CD4-positive, alpha-beta T cell treated with Interleukin-15 for 1 hour (primary cell): Measurements from ENCODE around the gene SHISA5.
"Not testable (repeated sequence)": the region's sequence is repeated elsewhere in the genome, so short reads cannot be mapped to it uniquely, and the experiment has no call there.

Experiments
- DNase-seq: peaks from one replicate; pipeline ENCODE4 v3.0.0-alpha.2; 2020

Gene SHISA5, protein sequence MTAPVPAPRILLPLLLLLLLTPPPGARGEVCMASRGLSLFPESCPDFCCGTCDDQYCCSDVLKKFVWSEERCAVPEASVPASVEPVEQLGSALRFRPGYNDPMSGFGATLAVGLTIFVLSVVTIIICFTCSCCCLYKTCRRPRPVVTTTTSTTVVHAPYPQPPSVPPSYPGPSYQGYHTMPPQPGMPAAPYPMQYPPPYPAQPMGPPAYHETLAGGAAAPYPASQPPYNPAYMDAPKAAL

DNA sequence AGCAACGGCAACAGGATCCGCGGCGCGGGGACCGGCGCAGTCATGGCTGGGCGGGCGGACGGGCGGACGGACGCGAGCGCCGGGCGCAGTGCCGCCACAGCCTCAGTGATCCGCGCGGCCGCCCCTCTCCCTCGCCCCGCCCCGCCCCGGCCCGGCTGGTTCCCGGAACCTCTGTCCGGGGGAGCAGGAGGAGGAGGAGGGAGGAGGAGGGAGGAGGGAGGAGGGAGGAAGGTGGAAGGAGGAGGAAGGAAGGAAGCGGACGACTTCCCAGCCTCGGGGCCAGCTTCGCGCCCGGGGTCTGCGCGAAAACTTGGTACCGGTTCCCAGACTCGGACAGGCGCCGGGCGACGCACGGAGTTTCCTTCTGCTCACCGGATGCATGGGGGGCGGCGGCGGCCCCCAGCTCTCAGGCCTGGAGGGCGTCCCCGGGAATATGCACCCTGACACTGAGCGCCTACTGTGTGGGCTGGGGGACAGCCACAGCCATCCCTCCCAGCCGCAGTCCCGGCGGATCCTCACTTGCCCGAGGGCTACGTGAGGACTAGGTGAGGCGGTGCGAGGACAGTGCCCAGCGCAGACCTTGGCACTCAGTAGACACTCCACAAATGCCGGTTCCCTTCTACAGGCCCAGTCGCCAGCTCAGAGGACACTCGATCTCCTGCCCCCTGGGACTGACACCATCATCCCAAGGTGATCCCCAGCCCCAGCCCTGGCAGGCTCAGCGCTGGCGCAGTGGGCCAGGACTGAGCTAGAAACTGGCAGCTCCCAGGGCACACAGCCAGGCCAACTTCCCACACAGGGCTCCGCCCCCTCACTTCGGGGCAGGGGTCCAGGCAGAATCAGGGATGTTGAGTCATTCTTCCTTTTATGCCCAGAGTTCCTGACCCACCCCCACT, at the start of gene SHISA5:
Gene SHISA5 (minus strand): TSS at position 124 of the 896 bp plus-strand sequence. CDS start 80 bp downstream, at position 44.
- DNase-seq: peak; percentile 49

DNA sequence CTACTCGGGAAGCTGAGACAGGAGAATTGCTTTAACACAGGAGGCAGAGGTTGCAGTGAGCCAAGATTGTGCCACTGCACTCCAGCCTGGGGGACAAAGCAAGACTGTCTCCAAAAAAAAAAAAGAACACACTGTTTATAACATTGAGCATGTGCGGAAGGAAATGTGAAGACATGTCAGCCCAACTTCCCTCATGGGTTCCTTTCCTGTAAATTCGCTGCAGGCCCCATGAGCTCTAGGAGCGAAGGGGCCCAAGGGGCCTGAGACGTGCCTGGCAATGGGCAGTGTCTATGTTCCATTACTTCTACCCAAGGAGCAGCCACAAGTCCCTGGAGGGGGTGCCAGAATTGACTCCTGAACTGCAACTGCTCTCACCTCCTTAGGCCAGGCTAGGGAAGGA, 49.4 kb upstream of the SHISA5 start:
- DNase-seq: no peak

DNA sequence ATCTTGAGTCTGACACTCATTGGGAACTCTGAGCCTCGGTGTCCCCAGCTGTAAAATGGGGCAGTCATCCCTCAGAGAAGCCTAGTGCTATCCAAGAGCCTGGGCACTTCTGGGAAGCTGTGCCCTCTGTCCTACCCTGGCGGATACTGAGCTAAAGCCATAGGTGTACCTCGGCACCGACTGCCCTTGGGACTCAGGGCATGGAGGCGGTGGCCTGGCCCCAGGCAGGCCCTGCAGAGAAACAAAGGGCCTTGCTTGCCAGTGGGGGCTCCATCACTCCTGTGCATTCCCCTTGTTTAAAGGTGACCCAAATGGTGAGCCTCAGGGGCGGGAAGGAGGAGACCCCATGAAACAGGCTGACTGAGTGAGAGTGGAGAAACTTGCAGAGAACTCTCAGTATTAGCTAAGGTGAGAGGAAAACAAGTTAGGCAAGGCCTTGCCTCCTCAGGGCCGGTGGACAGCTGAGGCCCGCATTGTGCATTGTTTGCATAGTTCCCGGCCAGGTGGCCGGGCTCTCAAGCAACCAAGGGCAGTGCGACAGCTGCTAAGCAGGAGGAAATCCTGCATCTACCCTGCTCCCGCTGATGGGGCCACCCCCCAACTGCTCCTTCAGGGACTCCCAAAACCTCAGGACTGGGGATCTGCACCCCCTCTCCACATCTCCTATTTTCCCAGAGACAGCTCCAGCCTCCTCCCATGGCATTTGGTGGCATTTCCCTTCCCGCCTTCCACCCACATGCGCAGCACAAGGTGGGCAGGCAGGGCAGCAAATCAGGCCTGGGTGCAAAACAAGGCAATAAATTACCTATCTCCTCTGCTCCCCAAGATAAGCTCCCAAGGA, 48.4 kb upstream of the SHISA5 start:
- DNase-seq: no peak

DNA sequence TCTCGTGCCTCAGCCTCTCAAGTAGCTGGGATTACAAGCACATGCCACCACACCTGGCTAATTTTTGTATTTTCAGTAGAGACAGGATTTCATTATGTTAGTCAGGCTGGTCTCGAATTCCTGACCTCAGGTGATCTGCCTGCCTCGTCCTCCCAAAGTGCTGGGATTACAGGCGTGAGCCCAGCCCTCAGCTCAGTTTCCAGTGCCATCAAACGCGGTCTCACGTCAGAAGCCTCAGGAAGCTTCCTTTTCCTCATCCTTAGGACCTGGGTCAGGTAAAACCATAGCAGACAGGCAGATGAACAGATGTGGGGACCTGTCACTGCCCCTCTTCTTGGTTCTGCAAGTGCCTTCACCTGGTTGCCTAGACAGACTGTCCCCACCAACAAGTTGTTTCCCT, 47.7 kb upstream of the SHISA5 start:
- DNase-seq: not testable (repeated sequence)

DNA sequence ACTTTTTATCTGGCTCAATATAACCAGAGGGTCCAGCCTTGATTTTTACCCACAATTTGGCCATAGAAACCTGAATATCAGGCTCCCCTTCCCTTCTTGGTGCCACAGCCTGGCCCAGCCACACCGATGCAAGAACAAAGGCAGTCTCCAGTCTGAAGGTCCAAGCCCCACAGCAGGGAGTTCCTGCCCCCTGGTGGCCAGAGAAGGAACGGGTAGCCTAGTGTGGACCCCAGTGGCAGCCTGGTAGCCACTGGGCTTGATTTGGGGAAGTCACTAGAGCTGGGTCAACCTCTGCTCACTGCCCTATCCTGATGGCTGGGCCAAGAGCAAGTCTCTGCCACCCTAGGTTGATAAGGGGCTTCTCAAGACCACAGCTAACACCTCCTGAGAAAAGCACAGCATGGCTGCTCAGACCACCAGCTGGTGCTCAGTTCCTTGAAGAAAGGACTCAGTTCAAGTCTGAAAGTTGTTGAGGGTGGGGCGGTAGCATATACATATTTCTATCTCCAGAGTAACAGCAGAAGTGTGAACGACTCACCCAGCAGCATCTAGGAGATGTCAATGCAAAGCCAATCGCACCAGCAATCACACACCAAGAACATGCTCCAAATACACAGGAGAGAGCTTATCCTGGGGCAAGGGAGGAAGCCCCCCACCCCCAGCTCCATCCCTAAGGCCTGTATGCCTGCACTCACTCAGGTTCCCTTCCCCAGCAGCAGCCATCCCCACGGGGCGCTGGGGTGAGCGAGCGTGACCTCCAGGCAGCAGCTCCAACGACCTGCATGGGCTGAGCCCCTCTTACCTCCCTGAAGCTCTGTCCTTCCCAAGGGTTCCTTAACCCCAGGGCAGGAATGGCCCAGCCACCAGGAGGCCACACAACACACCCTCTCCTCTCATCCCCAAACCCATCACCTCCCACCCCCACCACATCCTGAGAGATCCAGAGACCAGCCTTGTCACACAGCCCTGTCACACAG, 45.0 kb upstream of the SHISA5 start:
- DNase-seq: peak; percentile 81

DNA sequence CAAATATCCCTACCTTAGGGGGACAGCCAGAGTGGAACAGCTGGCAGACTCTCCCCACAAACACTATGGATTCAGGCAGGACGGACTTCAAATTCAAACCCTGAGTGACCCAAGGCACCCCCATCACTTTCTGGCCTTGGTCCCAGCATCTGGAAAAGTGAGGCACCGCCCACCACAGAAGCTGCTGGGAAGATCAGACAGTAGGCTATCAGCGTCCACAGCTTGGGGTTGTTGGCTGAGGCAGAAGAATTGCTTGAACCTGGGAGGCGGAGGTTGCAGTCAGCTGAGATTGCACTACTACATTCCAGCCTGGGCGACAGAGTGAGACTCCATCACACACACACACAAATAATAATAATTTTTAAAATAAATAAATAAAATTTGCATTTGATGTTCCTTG, 44.2 kb upstream of the SHISA5 start:
- no peak for DNase-seq

DNA sequence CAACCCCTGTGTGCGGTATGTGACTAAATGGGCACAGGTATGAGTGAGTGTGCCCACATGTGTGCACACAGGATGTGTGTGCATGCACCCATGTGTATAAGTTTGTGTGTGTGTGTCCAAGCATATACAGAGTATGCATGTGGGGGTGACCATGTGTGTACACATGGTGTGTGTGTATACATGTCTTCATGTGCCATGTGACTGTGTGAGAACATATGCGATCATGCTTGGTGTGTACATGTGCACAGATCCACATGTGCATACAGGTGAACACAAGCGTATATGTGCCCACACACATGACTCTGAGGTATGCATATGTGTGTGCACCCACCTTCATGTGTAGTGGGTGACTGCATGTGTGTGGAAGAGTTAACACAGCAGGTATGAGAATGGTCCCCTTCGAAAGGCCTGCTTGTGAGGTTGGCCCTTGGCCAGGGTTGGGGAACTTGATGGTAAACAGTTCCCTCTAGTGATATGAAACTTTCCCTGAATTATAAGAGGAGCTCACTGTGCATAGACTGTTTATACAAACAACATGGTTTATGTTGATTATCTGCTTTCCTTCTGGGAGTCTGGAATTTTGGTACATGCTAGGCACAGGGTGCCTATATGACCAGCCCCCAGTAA, 42.3 kb upstream of the SHISA5 start:
- DNase-seq: no peak

DNA sequence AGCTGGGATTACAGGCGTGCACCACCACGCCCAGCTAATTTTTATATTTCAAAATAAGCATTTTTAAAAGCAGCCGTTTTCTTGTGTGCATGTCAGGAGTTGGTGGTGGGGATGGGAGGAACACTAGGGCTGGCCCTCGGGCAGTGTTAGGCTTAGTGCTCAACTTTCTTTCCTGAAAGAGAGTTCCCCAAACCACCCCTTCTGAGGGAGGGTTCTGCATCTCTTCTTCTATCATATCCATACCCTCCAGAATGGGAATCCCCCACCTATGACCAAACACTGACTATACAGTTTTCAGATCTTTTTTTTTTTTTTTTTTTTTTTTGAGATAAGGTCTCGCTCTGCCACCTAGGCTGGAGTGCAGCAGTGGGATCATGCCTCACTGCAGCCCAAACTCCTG, 40.2 kb upstream of the SHISA5 start:
- DNase-seq: no peak

DNA sequence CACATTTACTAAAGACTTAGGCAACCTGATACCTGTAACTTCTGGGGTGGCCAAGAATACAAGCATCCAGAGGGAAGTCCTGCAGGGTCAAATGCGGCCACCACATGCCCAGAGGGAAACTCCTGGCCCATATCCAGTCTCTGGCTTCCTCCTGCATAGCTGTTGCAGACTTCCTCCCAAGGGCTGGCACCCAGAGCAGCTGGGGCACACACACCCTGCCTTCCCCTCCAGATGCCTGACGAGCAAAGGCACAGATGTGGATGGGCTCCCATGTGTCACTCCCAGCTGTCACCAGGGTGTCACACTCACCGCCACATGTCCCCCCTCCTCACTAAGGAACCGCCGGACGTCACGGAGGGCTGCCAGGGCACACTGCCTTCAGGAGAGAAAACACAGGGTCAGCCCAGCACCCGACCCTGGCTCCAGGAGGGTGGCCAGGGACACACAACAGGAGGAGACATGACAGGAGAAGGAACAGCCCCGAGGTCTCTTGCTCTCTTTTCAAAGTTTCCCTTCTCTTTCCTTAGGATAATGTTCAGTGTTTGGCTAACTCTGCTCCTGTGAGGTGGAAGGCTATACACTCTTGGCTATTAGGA, 39.4 kb upstream of the SHISA5 start:
- DNase-seq: peak; percentile 43

DNA sequence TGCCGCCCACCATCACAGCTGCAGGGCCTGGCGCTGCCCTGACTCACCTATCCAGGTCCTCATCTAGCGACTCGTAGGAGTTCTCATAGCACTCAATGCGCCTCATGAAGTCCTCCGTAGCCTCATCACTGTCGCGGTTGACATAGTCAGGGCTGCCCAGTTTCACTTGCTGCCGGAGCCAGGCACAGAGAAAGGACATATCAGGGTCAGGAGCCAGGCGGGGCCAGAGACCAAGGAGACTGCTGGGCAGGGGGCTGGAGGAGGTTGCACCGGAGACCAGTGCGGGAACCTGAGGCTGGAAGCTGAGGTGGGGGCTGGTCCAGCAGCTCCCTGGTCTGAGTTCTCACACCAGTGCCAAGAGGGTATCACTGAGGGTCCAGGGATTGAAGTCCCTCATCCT, 34.5 kb upstream of the SHISA5 start:
- no peak for DNase-seq

DNA sequence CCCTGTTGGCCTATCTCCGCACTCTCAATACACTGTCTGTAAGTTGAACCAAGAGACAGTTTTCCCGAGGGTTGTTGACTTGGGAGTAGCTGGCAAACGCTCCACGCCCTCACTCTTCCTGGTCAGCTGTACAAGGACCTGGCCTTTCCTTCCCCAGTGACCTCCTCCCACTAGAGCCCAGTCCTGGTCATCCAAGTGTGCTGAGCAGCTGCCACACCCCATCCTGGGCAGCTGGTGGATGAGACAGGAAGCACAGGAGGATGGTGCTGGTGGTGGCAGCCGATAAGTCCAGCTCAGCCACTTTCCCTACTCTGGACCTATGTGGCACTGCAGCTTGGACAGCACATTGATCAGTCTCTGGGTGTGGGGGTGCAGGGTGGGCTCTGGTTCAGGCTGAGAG, 32.8 kb upstream of the SHISA5 start:
- DNase-seq: no peak

DNA sequence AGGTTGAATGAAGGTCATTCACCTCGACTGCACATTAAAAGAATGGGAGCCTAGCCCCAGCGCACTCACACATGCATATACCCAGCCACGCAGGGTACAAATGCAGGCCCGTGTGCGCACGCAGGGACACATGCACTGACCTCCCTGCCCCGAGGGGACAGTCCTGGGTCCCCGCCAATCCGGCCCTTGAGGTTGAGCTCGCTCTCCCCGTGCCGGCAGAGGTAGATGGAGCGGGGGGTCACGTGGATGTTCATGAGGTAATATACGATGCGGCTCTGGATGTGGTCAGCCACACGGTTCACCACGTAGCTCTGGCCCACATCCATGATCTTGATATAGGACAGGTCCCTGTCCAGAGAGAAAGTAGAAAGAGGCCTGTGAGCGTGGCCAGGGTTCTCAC, 32.1 kb upstream of the SHISA5 start:
- no peak for DNase-seq

DNA sequence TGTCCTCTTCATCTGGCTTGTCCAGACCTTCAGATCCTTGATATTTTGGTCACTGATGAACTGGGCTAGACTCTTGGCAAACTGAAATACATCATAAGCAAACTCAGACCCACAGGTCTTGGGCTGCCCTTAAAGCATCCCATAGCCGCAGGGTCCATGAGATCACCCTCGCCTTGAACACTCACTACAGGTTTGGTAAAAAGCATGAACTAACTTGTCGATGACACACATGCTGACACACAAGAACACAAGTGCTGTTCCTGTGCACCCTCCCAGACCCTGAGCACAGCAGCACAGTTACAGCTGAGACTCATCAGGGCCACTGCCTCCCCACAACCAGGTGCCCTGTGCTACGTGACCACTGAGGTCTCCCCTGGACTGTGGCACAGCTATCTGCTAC, 31.6 kb upstream of the SHISA5 start:
- DNase-seq: no peak

DNA sequence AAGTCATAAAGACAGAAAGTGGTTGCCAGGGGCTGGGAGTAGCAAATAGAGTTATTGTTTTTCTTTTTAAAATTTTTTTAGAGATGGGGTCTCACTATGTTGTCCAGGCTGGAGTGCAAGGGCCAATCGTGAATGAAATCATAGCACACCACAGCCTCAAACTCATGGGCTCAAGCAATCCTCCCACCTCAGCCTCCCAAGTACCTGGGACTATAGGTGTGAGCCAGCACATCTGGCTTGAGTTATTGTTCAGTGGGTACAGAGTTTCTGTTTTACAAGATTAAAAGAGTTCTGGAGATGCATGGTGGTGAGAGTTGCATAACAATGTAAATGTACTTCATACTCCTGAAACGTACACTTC, 29.0 kb upstream of the SHISA5 start:
- no peak for DNase-seq

DNA sequence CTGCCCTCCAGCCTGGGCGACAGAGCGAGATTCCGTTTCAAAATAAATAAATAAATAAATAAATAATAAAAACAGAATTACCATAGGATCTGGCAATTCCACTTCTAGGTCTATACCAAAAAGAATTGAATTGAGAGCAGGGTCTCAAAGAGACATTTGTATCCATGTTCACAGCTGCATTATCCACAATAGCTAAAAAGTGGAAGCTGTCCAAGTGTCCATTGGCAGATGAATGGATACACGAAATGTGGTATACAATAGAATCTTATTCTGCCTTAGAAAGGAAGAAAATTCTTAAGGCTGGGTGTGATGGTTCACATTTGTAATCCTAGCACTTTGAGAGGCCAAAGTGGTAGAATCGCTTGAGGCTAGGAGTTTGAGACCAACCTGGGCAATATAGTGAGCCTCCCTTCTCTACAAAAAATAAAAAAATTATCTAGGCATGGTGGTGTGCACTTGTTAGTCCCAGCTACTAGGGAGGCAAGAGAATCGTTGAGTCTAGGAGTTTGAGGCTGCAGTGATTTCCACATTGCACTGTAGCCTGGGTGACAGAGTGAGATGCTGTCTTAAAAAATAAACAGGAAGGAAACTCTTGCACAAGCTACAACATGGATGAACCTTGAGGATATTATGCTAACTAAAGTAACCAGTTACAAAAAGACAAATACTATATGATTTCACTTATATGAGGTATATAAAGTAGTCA, 28.4 kb upstream of the SHISA5 start:
- DNase-seq: no peak

DNA sequence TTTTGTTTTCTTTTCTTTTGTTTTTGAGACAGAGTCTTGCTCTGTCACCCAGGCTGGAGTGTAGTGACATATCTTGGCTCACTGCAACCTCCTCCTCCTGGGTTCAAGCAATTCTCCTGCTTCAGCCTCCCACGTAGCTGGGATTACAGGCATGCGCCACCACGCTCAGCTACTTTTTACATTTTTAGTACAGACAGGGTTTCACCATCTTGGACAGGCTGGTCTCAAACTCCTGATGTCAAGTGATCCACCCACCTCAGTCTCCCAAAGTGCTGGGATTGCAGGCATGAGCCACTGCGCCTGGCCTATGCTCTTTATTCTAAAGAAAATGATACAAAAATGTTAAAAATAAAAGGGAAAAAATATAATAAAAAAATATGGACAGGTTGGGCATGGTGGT, 26.7 kb upstream of the SHISA5 start:
- DNase-seq: not testable (repeated sequence)

DNA sequence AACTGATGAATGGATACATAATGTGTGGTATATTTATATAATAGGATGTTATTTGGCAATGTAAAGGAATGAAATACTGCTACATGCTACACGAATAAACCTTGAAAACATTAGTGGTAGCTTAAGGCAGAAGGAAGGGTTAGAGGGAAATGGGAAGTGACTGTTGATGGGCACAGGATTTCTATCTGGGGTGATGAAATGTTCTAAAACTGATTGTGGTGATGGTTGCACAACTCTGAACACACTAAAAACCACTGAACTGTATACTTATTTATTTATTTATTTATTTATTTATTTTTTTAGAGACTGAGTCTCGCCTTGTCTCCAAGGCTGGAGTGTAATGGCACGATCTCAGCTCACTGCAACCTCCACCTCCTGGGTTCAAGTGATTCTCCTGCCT, 24.8 kb upstream of the SHISA5 start:
- DNase-seq: no peak

DNA sequence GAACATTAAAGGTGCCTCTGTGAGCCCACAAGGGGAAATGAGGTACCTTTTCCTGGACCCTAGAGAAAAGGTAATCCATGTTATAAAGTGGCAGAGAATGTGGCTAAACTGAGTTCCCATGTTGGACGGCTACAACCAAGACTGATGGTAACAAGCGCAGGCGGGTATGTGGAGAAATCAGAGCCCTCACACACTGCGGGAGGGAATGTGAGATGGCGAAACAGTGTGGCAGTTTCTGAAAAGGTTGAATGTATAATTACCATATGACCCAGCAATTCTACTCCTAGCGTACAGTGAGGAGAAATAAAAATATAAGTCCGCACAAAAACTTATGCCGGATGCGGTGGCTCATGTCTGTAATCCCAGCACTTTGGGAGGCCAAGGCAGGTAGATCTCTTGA, 24.1 kb upstream of the SHISA5 start:
- no peak for DNase-seq

DNA sequence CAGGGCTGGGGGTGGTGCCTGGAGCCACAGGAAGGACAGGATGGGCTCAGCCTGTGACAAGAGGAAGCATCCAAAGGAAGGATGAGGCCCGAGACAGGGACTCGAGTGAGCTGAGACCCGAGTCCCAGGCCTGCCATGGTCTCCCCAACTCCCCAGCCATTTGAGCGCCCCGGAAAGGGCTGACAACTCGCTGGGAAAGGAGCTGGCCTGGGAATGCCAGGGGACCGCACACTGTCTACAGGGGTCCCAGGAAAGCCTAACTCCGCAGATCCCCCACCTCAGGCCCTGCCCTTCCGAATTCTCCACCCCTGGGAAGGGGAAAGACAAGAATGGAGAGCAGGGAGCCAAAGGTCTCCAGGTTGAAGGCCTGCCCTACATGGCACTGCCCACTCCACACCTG, 21.0 kb upstream of the SHISA5 start:
- no peak for DNase-seq

DNA sequence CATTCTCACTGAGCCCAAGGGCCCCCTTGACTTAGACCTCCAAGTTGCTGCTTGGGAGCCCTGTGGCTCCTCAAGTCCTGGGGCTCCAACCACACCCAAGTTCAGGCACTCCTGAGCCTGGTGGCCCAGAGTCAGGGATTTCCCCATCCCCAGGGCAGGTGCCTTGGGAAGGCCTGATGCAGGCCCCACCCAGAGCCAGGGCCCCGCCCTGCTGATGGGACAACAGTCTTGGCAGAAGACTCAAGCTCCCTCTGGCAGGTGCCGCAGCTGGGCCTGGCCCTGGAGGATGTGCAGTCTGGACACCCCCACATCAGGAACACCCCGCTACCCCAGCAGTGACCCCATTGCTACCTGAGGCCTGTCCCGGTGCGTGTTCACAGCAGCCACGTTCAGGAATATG, 17.7 kb upstream of the SHISA5 start:
- no peak for DNase-seq

DNA sequence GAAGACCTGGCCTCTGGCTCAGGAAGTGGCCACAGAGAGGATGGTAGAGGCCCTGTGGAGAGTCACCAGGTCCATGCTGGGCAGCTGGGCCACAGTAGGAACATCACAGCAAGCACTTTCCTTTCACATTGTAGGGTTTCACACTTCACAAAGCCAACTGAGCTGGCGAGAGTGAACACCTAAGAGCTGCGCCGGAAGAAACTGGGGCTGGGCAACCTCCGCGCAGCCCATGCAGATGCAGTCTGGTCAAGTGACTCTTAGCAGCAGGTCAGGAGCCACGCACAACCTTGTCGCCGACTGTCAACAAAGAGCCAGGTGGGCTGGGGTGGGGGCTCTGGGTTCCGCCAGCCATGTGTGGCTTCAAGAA, 15.3 kb upstream of the SHISA5 start:
- no peak for DNase-seq
